IPS-NIHi7 (cell line): ENCODE data around the gene THOP1.
"Not testable (repeated sequence)": the region's sequence is repeated elsewhere in the genome, so short reads cannot be mapped to it uniquely, and the experiment has no call there.

Experiments
- DNase-seq: peaks from one replicate; pipeline ENCODE4 v3.0.0; 2012; ENCODE audit warnings: mixed read lengths; ENCODE audit errors: extremely low spot score

Gene THOP1

DNA sequence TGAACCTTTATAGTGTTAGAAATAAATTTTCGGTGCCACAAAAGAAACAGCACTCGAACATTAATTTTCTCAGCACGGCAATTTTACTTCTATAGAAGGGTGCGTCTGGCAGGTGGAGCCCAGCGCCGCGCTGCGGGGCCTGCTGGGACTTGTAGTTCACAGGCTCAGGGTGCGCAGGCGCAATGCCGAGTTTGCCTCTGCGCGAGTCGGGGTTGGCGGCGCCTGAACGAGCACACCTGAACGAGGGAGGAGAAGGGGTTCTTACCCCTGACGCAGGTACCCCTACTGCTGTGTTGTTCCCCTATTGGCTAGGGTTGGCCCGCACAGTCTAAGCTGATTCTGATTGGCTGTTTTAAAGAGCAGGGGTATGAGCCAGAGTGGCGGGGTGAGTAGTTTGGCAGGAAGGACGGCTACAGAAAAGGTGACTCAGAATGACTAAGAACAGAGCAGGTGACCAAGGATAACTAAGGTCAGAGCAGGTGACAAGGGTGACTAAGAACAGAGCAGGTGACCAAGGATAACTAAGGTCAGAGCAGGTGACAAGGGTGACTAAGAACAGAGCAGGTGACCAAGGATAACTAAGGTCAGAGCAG is 32.0 kb downstream of the THOP1 start:
- not testable (repeated sequence) for DNase-seq

- peak; percentile 95 for DNase-seq
Observed at GRCh38 chr19:2819540-2820111, 34.3 kb downstream of the THOP1 start, which contains the start of gene ZNF554. ZNF554 (plus strand) TSS chr19:2819868; CDS start chr19:2820072, 204 bp downstream.

DNA sequence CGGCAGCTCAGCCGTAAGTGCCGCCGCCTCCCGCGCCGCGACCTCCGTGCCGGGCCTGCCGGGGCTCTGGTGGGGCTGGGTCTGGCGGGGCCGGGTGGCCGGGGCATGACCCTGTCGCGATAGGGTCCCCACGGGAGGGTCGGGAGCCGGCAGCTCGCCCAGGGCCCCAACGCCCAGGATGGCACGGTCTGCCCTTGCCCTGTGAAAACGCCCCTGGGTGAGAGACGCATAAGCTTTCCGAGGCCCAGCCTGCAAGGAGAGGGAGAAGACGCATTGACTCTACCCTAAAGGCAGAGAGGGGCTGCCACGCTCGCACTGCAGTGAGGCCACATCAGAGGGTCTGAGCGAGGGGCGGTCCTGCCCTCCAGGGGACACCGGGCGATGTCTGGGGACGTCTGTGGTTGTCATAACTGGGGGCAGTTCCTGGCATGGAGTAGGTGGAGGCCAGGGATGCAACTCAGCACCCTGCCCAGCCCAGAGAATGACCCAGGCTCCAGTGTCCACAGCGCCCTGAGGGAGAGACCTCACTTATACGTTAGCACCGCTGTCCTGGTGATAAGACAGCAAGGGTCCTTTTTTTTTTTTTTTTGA is 34.9 kb downstream of the THOP1 start:
- DNase-seq = peak; percentile 55

GRCh38 chr19:2822846-2823245 is 37.5 kb downstream of the THOP1 start:
- DNase-seq = no peak

DNA sequence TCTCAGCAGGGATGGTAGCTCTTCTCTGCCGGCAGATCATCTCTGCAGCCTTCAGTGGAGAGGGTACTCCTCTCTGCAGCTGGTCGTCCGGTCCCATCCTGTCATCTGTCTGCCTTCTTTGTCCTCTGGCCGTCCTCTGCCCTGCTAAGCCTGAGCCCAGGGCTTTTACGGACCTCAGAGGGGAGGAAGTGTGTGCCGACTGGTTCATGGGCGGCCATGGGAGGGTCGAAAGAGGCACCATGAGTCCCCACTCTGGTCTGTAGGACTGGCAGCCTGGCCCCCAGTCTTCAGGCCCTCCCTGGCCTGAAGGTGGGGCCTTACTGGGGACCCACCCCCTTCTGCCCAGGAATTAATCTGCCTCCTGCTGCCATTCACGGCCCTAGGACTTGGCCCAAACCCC is 38.3 kb downstream of the THOP1 start:
- no peak for DNase-seq

DNA sequence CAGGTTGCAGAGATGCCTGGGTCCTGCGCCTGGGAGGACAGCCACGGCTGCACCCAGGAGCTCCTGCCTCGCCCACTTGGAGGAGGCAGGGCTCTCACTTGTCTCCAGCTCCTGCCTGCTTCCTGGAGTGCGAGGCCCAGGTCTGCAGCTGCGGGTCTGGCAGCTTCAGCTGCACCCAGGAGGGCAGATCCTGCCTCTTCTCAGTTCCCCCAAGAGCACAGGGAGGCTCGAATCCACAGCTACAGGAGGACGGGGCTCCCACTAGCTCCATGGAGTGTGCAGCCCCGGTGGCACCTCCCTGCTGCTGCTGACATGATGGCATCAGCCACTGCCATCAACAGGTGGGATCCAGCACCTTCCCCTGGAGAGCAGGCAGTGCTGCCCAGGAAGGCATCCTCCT is 38.8 kb downstream of the THOP1 start:
- no peak for DNase-seq

DNA sequence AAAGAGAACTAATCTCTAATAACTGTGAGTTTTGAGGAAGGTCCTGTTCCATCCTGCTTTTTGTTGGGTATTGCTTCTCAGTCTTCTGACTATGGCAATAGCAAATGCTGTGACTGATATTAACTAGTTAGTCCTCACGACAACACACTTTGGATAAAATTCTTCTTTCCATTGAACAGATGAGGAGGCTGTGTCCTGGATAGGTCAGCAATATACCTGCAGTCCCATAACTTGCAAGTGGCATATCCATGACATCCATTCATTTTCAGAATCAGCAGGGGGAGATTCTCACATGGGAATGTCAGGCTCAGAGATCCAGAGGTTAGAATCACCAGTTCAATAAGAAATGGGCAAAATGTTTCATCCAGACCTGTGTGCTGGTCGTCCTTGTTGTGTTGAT is 41.7 kb downstream of the THOP1 start:
- DNase-seq = no peak

DNA sequence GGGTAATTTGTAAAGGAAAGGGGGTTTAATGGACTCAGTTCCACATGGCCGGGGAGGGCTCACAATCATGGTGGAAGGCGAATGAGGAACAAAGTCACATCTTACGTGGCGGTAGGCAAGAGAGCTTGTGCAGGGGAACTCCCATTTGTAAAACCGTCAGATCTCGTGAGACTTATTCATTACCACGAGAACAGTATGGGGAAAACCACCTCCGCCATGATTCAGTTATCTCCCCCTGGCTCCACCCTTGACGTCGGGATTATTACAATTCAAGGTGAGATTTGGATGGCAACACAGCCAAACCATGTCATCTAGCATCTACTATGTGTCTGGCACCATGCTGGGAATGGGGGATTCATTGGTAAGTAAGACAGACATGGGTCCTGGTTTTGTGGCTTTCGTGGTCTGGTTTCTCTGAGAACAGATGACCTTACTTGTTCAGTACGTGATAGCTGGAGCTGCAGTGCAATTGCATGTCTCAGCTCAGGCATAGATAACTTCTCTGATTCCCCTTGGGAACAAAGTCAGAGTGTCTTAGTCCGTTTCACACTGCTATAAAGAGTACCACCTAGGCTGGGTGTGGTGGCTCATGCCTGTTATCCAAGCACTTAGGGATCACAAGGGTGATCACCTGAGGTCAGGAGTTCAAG is 42.7 kb downstream of the THOP1 start:
- no peak for DNase-seq

GRCh38 chr19:2834294-2834871 is 49.1 kb downstream of the THOP1 start:
- no peak for DNase-seq

DNA sequence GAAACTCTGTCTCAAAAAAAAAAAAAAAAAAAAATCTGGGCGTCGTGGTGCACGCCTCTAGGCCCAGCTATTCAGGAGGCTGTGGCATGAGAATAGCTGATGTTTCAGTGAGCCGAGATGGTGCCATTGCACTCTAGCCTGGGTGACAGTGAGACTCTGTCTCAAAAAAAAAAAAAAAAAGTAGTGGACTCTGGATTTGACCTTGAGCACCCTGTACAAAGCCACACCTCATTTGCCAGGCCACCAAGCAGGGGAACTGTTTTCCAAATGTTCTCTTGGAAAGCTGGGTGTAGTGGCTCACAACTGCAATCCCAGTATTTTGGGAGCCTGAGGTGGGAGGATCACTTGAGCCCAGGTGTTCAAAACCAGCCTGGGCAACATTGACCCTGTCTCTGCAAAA is 52.1 kb downstream of the THOP1 start:
- no peak for DNase-seq

GRCh38 chr19:2840794-2841791 is 55.8 kb downstream of the THOP1 start, which contains the start of gene ZNF555:
ZNF555 (plus strand) TSS chr19:2841475; CDS start chr19:2841573, 98 bp downstream.
- DNase-seq = peak; percentile 100

DNA sequence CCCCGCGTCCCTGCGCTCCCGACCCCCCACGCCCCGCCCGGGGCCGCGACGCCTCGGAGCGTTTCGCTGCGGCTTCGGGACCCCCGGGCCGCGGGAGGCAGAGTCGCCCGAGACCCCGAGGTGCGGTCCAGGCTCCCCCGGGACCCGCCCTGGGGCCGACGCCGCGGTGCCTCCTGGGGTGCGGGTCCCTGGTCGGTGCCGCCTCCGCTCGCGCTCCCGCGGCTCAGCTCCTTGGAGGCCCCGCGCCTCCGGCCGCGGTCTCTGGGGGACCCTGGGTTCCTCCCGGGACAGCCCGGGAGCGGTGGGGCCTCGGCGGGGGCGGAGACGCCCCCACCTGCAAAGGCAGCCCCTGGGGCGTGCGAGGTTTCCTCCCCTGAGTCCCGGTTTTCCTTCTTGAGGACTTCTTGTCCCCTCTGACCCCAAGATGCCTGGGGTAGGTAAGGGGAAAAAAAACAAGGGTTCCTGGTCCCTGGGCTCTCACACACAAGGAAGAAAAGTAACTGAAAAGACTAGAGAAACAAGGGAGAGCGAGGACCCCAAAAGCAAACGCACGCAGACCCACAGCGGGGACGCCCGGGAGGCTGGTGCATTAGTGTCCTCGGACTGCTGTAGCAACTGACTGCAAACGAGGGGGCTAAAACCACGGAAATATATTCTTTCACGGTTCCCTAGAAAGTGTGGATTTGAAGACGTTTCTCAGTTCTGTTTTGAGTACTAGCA is 56.7 kb downstream of the THOP1 start:
- peak; percentile 31 for DNase-seq

DNA sequence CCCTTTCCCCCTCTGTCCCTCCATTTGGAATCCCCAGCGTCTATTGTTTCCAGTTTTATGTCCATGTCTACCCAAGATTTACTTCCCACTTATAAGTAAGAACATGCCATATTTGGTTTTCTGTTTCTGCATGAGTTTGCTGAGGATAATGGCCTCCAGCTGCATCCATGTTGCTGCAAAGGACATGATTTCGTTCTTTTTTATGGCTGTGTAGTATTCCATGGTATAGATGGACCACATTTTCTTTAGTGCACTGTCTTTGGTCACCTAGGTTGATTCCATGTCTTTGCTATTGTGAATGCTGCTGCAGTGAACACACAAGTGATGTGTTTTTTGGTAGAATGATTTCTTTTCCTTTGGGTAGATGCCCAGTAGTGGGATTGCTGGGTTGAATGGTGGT is 59.8 kb downstream of the THOP1 start:
- DNase-seq = no peak

GRCh38 chr19:2846180-2846894 is 61.0 kb downstream of the THOP1 start:
- no peak for DNase-seq

- DNase-seq = no peak
Observed at GRCh38 chr19:2847507-2847906, 62.2 kb downstream of the THOP1 start.

DNA sequence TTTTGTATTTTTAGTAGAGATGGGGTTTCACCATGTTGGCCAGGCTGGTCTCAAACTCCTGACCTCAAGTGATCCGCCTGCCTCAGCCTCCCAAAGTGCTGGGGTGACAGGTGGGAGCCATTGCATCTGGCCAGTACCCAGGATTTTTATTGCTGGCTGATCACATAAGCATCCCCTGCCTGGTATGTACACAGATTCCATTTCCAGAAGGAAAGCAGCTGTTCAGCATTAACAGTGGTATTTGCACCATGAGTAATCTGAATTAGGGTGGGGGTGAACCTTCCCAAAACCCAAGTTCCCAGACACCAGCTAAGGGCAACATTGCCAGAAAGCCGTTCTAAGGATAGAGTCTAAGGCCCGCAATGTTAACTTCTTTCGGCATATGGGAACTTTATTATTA is 63.3 kb downstream of the THOP1 start:
- no peak for DNase-seq

GRCh38 chr19:2850256-2850925 is 65.1 kb downstream of the THOP1 start:
- no peak for DNase-seq

GRCh38 chr19:2852598-2852997 is 67.3 kb downstream of the THOP1 start:
- no peak for DNase-seq

GRCh38 chr19:2853015-2853606 is 67.8 kb downstream of the THOP1 start:
- DNase-seq = no peak
